Spinal cord (tissue), 10 donors: ENCODE data around the gene TNFRSF9. TPM values are rescaled to one million over a fixed set of nuclear protein-coding genes. Genes with fewer than 3 reads are reported as not detected.

Experiments used
- DNase-seq, 6 donors: peaks; one replicate each; pipeline versions ENCODE4 v3.0.0 to v3.0.0-alpha.2; 2013 to 2015; ENCODE audit warnings: low spot score in 6 of 6, low read depth in 4 of 6
- H3K27ac ChIP-seq: one replicate; pipeline ENCODE4 v1.5.1; 2013; ENCODE audit warnings: low read depth, low read length, control low read depth
- H3K27me3 ChIP-seq: one replicate; pipeline ENCODE4 v1.6.1; 2013; ENCODE audit warnings: low read length; ENCODE audit not compliant: control insufficient read depth, insufficient read depth
- H3K36me3 ChIP-seq: one replicate; pipeline ENCODE4 v1.6.1; 2013; ENCODE audit warnings: low read length; ENCODE audit not compliant: control insufficient read depth, insufficient read depth
- H3K4me1 ChIP-seq: one replicate; pipeline ENCODE4 v1.6.1; 2013; ENCODE audit warnings: low read length; ENCODE audit not compliant: control insufficient read depth, insufficient read depth
- H3K4me3 ChIP-seq: one replicate; pipeline ENCODE4 v1.5.1; 2013; ENCODE audit warnings: low read depth, low read length, control low read depth
- H3K9me3 ChIP-seq: one replicate; pipeline ENCODE4 v1.6.1; 2013; ENCODE audit warnings: low read length; ENCODE audit not compliant: control insufficient read depth, insufficient read depth
- WGBS: methylation state at CpG from one replicate; pipeline ENCODE4 v1.1.5; 2013; ENCODE audit warnings: missing lambda C conversion rate; ENCODE audit not compliant: insufficient coverage; 5-methylcytosine and 5-hydroxymethylcytosine counted together
- polyA plus RNA-seq, 2 donors: library from polyadenylated mRNA; unstranded; fragments of 120-200 nt; gene quantifications; one replicate each; pipeline ENCODE4 v1.2.1, GENCODE V29; 2013; ENCODE audit not compliant: insufficient read length in 2 of 2
- total RNA-seq, 2 donors: library from RNA; depleted of rRNA in 1 of 2; stranded (reverse); fragments of 120-200 nt in 1 of 2; fragments of >200 nt in 1 of 2; gene quantifications; one replicate each; pipeline versions ENCODE4 v1.2.3 to v1.2.4, GENCODE V29; 2013 to 2014
- donor health status: healthy.

TNFRSF9 gene
- total and polyA plus RNA-seq, 4 donors = 0.10 to 0.29 (median 0.11) TPM; not detected in 1

GRCh38 chr1:7948960-7949359 lies 8.3 kb upstream of the TNFRSF9 start:
- H3K36me3 ChIP-seq = no peaks in the 10 kb centered on the region
- H3K4me1 ChIP-seq = peaks cover 3% of the 10 kb centered on the region
- DNase-seq = no peak
- H3K4me3 ChIP-seq = no peak overlapping the region
- 80% methylated on average over 3 of the region's 5 CpGs for WGBS
- H3K9me3 ChIP-seq = no peaks in the 10 kb centered on the region
- no peak overlapping the region for H3K27ac ChIP-seq
- H3K27me3 ChIP-seq = peaks cover 2% of the 10 kb centered on the region

- no peak overlapping the region for H3K27ac ChIP-seq
- whole genome bisulfite sequencing = 83% methylated on average over 2 of the region's 2 CpGs
- H3K27me3 ChIP-seq = peaks cover 17% of the 10 kb centered on the region
- H3K4me3 ChIP-seq = no peak overlapping the region
- H3K36me3 ChIP-seq = no peaks in the 10 kb centered on the region
- DNase-seq = no peak
- H3K9me3 ChIP-seq = no peaks in the 10 kb centered on the region
- H3K4me1 ChIP-seq = peaks cover 8% of the 10 kb centered on the region
Measured at GRCh38 chr1:7943251-7943650, 2.6 kb upstream of the TNFRSF9 start.

GRCh38 chr1:7942214-7942921 lies 1.7 kb upstream of the TNFRSF9 start:
- H3K27me3 ChIP-seq = peaks cover 20% of the 10 kb centered on the region
- H3K27ac ChIP-seq = no peak overlapping the region

GRCh38 chr1:7941437-7941793 lies 776 bp upstream of the TNFRSF9 start:
- no peaks in the 10 kb centered on the region for H3K36me3 ChIP-seq
- H3K9me3 ChIP-seq = no peaks in the 10 kb centered on the region
- no peak overlapping the region for H3K4me3 ChIP-seq
- WGBS = 87% methylated on average over 3 of the region's 9 CpGs
- peaks cover 8% of the 10 kb centered on the region for H3K4me1 ChIP-seq
- H3K27ac ChIP-seq = no peak overlapping the region
- H3K27me3 ChIP-seq = peaks cover 20% of the 10 kb centered on the region
- no peak for DNase-seq

More at GRCh38 chr1:7942214-7942921, 1.7 kb upstream of the TNFRSF9 start:
- under 1% methylated on average over 32 of the region's 40 CpGs for WGBS
- Histone ChIP-seq H3K9me3 (no peaks in the 10 kb centered on the region), H3K4me3 (no peak overlapping the region), H3K36me3 (no peaks in the 10 kb centered on the region), H3K4me1 (peaks cover 8% of the 10 kb centered on the region)
- peak in 3 of 6 donors; percentile 19 to 91 (median 73) for DNase-seq

DNA sequence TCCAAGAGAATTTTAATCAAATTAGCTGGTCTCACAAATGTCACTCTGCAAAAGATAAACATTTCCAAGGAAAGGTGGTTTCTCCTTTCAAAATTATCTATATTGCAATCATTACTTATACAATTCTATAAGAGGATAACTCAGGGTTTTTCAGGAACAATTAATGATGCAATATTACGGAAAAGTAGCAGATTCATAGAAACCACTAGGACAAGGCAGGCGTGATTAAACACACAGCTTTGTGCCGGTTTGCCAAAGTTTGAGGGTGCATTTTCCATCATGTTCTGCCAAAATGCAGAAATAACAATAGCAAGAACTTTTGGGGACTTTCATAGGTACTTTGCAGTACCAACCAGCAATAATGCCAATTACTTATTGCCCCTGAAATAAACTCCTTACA lies 605 bp downstream of the TNFRSF9 start:
- H3K4me3 ChIP-seq = no peak overlapping the region
- no peaks in the 10 kb centered on the region for H3K9me3 ChIP-seq
- H3K27ac ChIP-seq = no peak overlapping the region
- 71% methylated on average over 3 of the region's 3 CpGs for WGBS
- no peaks in the 10 kb centered on the region for H3K36me3 ChIP-seq
- peaks cover 8% of the 10 kb centered on the region for H3K4me1 ChIP-seq
- no peak for DNase-seq
- peaks cover 20% of the 10 kb centered on the region for H3K27me3 ChIP-seq

- WGBS = 77% methylated on average over 2 of the region's 3 CpGs
Measured at GRCh38 chr1:7938070-7938469, 2.6 kb downstream of the TNFRSF9 start.

DNA sequence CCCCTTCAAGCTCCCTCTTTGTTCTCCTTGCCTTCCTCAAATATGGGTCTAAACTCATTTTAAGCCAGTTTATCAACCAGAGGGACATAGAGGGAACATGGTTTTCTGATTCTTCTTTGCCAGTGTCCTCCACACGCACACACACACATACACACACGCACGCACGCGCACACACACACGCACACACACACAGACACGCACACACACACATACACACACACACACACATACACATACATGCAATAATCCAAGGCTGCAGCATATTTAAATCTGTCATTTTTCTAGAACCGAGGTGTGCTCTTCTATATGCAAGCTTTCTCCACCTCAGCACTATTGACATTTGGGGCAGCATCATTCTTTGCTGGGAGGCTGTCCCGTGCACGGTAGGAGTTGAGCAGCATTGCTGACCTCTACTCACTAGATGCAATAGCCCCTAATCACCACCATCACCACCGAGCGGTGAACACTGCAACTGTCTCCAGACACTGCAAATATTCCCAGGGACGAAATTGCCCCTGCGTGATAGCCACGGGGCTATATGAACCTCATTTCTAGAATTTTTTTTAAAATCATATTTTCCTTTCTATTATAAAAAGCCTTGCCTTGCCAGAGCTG lies 8.0 kb downstream of the TNFRSF9 start:
- no peaks in the 10 kb centered on the region for H3K9me3 ChIP-seq
- H3K27ac ChIP-seq = no peak overlapping the region
- DNase-seq = no peak
- H3K27me3 ChIP-seq = no peaks in the 10 kb centered on the region
- 88% methylated on average over 10 of the region's 15 CpGs for WGBS
- no peak overlapping the region for H3K4me3 ChIP-seq
- no peaks in the 10 kb centered on the region for H3K4me1 ChIP-seq
- no peaks in the 10 kb centered on the region for H3K36me3 ChIP-seq

More at GRCh38 chr1:7938070-7938469, 2.6 kb downstream of the TNFRSF9 start:
- no peak overlapping the region for H3K4me3 ChIP-seq
- peaks cover 19% of the 10 kb centered on the region for H3K27me3 ChIP-seq
- H3K9me3 ChIP-seq = no peaks in the 10 kb centered on the region
- H3K27ac ChIP-seq = no peak overlapping the region
- H3K4me1 ChIP-seq = peaks cover 8% of the 10 kb centered on the region
- H3K36me3 ChIP-seq = no peaks in the 10 kb centered on the region
- DNase-seq = no peak

DNA sequence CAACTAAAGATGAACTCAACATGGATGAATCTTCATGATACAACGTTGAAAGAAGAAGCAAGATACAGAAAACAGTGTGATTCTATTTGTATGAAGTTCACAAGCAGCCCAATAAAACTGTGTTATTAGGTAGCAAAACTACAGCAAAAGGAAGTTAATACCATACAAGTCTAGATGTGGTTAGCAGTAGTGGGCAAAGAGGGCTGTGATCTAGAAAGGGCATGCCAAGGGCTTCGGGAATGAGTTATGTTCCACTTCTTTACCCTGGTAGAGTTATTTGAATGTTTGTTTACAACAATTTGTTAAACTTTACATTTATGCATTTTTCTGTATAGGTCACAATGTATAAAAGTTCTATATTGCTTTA lies 9.2 kb downstream of the TNFRSF9 start:
- H3K27me3 ChIP-seq = no peaks in the 10 kb centered on the region
- DNase-seq = no peak
- H3K27ac ChIP-seq = no peak overlapping the region
- WGBS = no CpG with 5 or more reads among the region's 2 CpGs
- no peak overlapping the region for H3K4me3 ChIP-seq
- H3K4me1 ChIP-seq = no peaks in the 10 kb centered on the region
- H3K36me3 ChIP-seq = no peaks in the 10 kb centered on the region
- no peaks in the 10 kb centered on the region for H3K9me3 ChIP-seq

DNA sequence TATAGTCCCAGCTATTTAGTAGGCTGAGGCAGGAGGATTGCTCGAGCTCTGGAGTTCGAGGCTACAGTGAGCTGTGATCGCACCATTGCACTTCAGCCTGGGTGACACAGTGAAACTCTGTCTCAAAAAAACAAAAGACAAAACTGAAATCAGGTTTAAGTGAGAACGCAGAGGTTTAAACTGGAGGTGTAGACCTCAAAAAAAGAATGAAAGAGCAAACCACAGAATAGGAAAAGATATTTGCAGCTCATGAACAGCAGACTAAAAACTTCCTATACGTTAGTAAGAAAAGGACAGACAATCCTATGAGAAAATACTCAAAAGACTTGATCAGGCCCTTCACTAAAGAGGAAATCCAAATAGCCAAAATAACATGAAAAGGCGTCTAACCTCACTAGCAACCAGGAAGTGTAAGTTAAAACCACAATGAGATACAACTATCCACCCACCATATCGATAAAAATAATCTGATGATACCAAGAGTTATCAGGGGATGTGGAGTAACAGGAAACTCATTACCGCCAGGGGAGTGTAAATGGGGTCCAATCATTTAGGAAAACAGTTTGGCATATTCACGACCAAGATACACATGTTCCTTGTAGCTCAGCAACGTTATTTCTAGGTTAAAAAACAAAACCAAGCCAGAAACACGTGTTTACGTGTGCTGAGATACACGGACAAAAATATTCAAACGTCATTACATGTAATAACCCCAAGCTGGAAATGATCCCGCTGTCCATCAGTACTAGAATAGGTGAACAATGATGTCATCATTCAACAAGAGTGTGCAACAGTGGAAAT lies 9.8 kb downstream of the TNFRSF9 start:
- 88% methylated on average over 5 of the region's 15 CpGs for WGBS
- no peaks in the 10 kb centered on the region for H3K36me3 ChIP-seq
- H3K27ac ChIP-seq = no peak overlapping the region
- no peaks in the 10 kb centered on the region for H3K27me3 ChIP-seq
- no peaks in the 10 kb centered on the region for H3K4me1 ChIP-seq
- no peak for DNase-seq
- no peaks in the 10 kb centered on the region for H3K9me3 ChIP-seq
- no peak overlapping the region for H3K4me3 ChIP-seq
